NCI-H1436 (cell line): ENCODE data around the gene HTR4.
"Not testable (repeated sequence)": the region's sequence is repeated elsewhere in the genome, so short reads cannot be mapped to it uniquely, and the experiment has no call there.

ENCODE experiments used
- DNase-seq: peaks from one replicate; lab custom pipeline; 2025; lab: John Stamatoyannopoulos, UW

HTR4 gene

GRCh38 chr5:148476302-148476701, 178.0 kb downstream of the HTR4 start:
- no peak for DNase-seq

- no peak for DNase-seq
Observed at GRCh38 chr5:148474025-148474511, 180.3 kb downstream of the HTR4 start.

GRCh38 chr5:148471379-148471778, 182.9 kb downstream of the HTR4 start:
- no peak for DNase-seq

GRCh38 chr5:148469501-148469935, 184.8 kb downstream of the HTR4 start:
- DNase-seq: no peak

GRCh38 chr5:148468746-148469145, 185.6 kb downstream of the HTR4 start:
- not testable (repeated sequence) for DNase-seq

- DNase-seq: no peak
Observed at GRCh38 chr5:148467958-148468357, 186.4 kb downstream of the HTR4 start.

GRCh38 chr5:148466236-148466580, 188.1 kb downstream of the HTR4 start:
- no peak for DNase-seq

GRCh38 chr5:148465381-148466235, 188.7 kb downstream of the HTR4 start:
- DNase-seq: no peak

- no peak for DNase-seq
Observed at GRCh38 chr5:148459669-148460068, 194.7 kb downstream of the HTR4 start.

- DNase-seq: no peak
Observed at GRCh38 chr5:148458036-148458888, 196.1 kb downstream of the HTR4 start.

- DNase-seq: peak; percentile 95
Observed at GRCh38 chr5:148457183-148457620, 197.1 kb downstream of the HTR4 start.

GRCh38 chr5:148455185-148455584, 199.1 kb downstream of the HTR4 start:
- DNase-seq: no peak

GRCh38 chr5:148454576-148454975, 199.8 kb downstream of the HTR4 start:
- DNase-seq: no peak

- DNase-seq: no peak
Observed at GRCh38 chr5:148452499-148453193, 201.7 kb downstream of the HTR4 start.

GRCh38 chr5:148446611-148447010, 207.7 kb downstream of the HTR4 start:
- DNase-seq: no peak

GRCh38 chr5:148445578-148445977, 208.7 kb downstream of the HTR4 start:
- DNase-seq: no peak

- peak; percentile 65 for DNase-seq
Observed at GRCh38 chr5:148443998-148444397, 210.3 kb downstream of the HTR4 start.

GRCh38 chr5:148443241-148443640, 211.1 kb downstream of the HTR4 start:
- DNase-seq: no peak

GRCh38 chr5:148438933-148439332, 215.4 kb downstream of the HTR4 start:
- no peak for DNase-seq

- no peak for DNase-seq
Observed at GRCh38 chr5:148437249-148437648, 217.1 kb downstream of the HTR4 start.

GRCh38 chr5:148436029-148436428, 218.3 kb downstream of the HTR4 start:
- no peak for DNase-seq

- DNase-seq: no peak
Observed at GRCh38 chr5:148433826-148434225, 220.5 kb downstream of the HTR4 start.
